Measurements from ENCODE around the gene NIPSNAP3A.

DNA sequence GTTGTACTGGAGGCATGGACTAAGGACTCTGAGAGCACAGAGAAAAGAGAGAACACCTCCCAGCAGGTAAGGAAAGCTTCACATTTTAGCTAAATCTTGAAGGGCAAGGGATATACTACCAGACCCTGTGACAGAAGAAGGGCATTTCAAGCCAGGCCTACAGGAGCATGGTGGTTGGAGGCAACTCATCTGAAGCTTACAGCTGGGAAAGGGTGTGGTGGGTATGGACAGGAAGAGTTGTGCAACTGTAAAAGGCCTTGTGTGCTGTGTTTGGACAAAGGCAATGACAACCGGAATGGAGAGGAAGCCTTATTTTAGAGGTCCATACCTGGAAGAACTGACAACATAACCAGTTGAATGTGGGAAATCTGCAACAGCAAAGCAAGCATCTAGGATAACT is 47.6 kb downstream of the NIPSNAP3A start:
- TF ChIP-seq SIN3A (IDR thresholded peaks at IDR 0.05; ENCODE audit: borderline replicate concordance, insufficient read depth, low read length) (no peak), POLR2AphosphoS5 (IDR thresholded peaks at IDR 0.05; ENCODE audit: low read depth, low read length) (no peak), FOXP2 (optimal IDR thresholded peaks at IDR 0.05; ENCODE audit: borderline replicate concordance, extremely low read depth, extremely low read length, insufficient read depth) (no peak)
- TF ChIP-seq, protein P1, sequence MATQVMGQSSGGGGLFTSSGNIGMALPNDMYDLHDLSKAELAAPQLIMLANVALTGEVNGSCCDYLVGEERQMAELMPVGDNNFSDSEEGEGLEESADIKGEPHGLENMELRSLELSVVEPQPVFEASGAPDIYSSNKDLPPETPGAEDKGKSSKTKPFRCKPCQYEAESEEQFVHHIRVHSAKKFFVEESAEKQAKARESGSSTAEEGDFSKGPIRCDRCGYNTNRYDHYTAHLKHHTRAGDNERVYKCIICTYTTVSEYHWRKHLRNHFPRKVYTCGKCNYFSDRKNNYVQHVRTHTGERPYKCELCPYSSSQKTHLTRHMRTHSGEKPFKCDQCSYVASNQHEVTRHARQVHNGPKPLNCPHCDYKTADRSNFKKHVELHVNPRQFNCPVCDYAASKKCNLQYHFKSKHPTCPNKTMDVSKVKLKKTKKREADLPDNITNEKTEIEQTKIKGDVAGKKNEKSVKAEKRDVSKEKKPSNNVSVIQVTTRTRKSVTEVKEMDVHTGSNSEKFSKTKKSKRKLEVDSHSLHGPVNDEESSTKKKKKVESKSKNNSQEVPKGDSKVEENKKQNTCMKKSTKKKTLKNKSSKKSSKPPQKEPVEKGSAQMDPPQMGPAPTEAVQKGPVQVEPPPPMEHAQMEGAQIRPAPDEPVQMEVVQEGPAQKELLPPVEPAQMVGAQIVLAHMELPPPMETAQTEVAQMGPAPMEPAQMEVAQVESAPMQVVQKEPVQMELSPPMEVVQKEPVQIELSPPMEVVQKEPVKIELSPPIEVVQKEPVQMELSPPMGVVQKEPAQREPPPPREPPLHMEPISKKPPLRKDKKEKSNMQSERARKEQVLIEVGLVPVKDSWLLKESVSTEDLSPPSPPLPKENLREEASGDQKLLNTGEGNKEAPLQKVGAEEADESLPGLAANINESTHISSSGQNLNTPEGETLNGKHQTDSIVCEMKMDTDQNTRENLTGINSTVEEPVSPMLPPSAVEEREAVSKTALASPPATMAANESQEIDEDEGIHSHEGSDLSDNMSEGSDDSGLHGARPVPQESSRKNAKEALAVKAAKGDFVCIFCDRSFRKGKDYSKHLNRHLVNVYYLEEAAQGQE (IDR thresholded peaks at IDR 0.05; ENCODE audit: insufficient read depth in 1 of 2, low read depth in 2 of 2, low read length in 2 of 2) = no peak

Measured in PFSK-1 (cell line).